Upper lobe of right lung (tissue), 1 donor: ENCODE measurements around the gene PSMD5. TPM values are rescaled to one million over a fixed set of nuclear protein-coding genes. Genes with fewer than 3 reads are reported as not detected.
A peak's percentile ranks its signal among the peaks of the same experiment; 100 is the strongest.

ENCODE experiments used
- ATAC-seq: fragments of 200-7000 bp; cut with Tn5 transposase; one replicate; pipeline ENCODE4 v1.9.1; 2020; ENCODE audit warnings: mild to moderate bottlenecking, moderate library complexity
- DNase-seq: peaks from one replicate; pipeline ENCODE4 v3.0.0-alpha.2; 2020
- H3K27ac ChIP-seq: fragments of 200-600 bp; one replicate; pipeline ENCODE4 v1.8.0; 2022
- H3K27me3 ChIP-seq: fragments of 200-600 bp; one replicate; pipeline ENCODE4 v1.8.0; 2022; ENCODE audit warnings: mild to moderate bottlenecking
- H3K36me3 ChIP-seq: fragments of 200-600 bp; one replicate; pipeline ENCODE4 v1.8.0; 2022
- H3K4me1 ChIP-seq: fragments of 200-600 bp; one replicate; pipeline ENCODE4 v1.8.0; 2022
- H3K4me3 ChIP-seq: fragments of 200-600 bp; one replicate; pipeline ENCODE4 v1.8.0; 2022; ENCODE audit warnings: mild to moderate bottlenecking
- H3K9me3 ChIP-seq: fragments of 200-600 bp; one replicate; pipeline ENCODE4 v1.8.0; 2022
- CTCF ChIP-seq: fragments of 200-600 bp; IDR thresholded peaks from one replicate; pipeline ENCODE4 v1.8.0; 2022; ENCODE audit warnings: antibody characterized with exemption
- intact Hi-C: fragments of 100-400 bp; cut with DNase I; formaldehyde crosslinking; loops from one replicate; pipeline ENCODE4 v1.11.0; 2022
- total RNA-seq: library from RNA; stranded (reverse); fragmentation: NEBNext Ultra II Directional; extraction: Animal tissue kit (Norgen Biotek cat#: 25700); gene quantifications from one replicate; pipeline ENCODE4 v1.2.1, GENCODE V29; 2021
- donor health status: DM: no; HTN: yes; CAD: no; lungs with severe emphysema.

The PSMD5 gene
- total RNA-seq, 1 donor from 2014 or later: 38.2 TPM

GRCh38 chr9:120889606-120890271 is 47.0 kb upstream of the PSMD5 start:
- Histone ChIP-seq H3K4me3 (no peak overlapping the region), H3K4me1 (peaks cover 41% of the 10 kb centered on the region), H3K9me3 (no peaks in the 10 kb centered on the region), H3K27ac (peak overlapping the region; percentile 66), H3K27me3 (no peaks in the 10 kb centered on the region), H3K36me3 (no peaks in the 10 kb centered on the region)
- no peak for DNase-seq
- no peak for TF ChIP-seq CTCF
- ATAC-seq: no peak
- intact Hi-C loops: no loop called here

- H3K27ac ChIP-seq: no peak overlapping the region
- intact Hi-C loops: no loop called here
- H3K4me3 ChIP-seq: no peak overlapping the region
- H3K9me3 ChIP-seq: no peaks in the 10 kb centered on the region
- H3K27me3 ChIP-seq: no peaks in the 10 kb centered on the region
- H3K4me1 ChIP-seq: peaks cover 29% of the 10 kb centered on the region
- H3K36me3 ChIP-seq: no peaks in the 10 kb centered on the region
- ATAC-seq (no peak), DNase-seq (no peak)
- no peak for TF ChIP-seq CTCF
Measured at GRCh38 chr9:120888626-120889025, 45.9 kb upstream of the PSMD5 start.

- TF ChIP-seq CTCF: no peak
- Histone ChIP-seq H3K4me1 (peaks cover 17% of the 10 kb centered on the region), H3K9me3 (no peaks in the 10 kb centered on the region), H3K27me3 (no peaks in the 10 kb centered on the region), H3K36me3 (no peaks in the 10 kb centered on the region), H3K27ac (no peak overlapping the region), H3K4me3 (no peak overlapping the region)
- intact Hi-C loops: no loop called here
- ATAC-seq (peak; percentile 46), DNase-seq (no peak)
Measured at GRCh38 chr9:120886490-120886967, 43.8 kb upstream of the PSMD5 start.

GRCh38 chr9:120885958-120886357 is 43.2 kb upstream of the PSMD5 start:
- Histone ChIP-seq H3K9me3 (no peaks in the 10 kb centered on the region), H3K36me3 (no peaks in the 10 kb centered on the region), H3K27ac (no peak overlapping the region), H3K27me3 (no peaks in the 10 kb centered on the region), H3K4me3 (no peak overlapping the region), H3K4me1 (peaks cover 14% of the 10 kb centered on the region)
- peak; percentile 57 for ATAC-seq
- intact Hi-C loops: no loop called here
- no peak for DNase-seq
- no peak for TF ChIP-seq CTCF

GRCh38 chr9:120885457-120885856 is 42.7 kb upstream of the PSMD5 start:
- intact Hi-C loops: no loop called here
- Histone ChIP-seq H3K36me3 (no peaks in the 10 kb centered on the region), H3K4me3 (no peak overlapping the region), H3K27me3 (no peaks in the 10 kb centered on the region), H3K4me1 (peaks cover 11% of the 10 kb centered on the region), H3K27ac (no peak overlapping the region), H3K9me3 (no peaks in the 10 kb centered on the region)
- ATAC-seq (no peak), DNase-seq (no peak)
- TF ChIP-seq CTCF: no peak

- TF ChIP-seq CTCF: no peak
- intact Hi-C loops: no loop called here
- Histone ChIP-seq H3K36me3 (no peaks in the 10 kb centered on the region), H3K27ac (no peak overlapping the region), H3K9me3 (no peaks in the 10 kb centered on the region), H3K4me1 (peaks cover 11% of the 10 kb centered on the region), H3K27me3 (no peaks in the 10 kb centered on the region), H3K4me3 (no peak overlapping the region)
- DNase-seq (no peak), ATAC-seq (no peak)
Measured at GRCh38 chr9:120883608-120883996, 40.9 kb upstream of the PSMD5 start.
